AG04450 (cell line): ENCODE data around the gene PDE10A. TPM values are rescaled to one million over a fixed set of nuclear protein-coding genes. Genes with fewer than 3 reads are reported as not detected.

Experiments used
- CTCF ChIA-PET: fragments of 300-600, 350-600 bp; formaldehyde crosslinking; extraction: SDS; loops from one replicate; lab custom pipeline; 2022; ENCODE audit warnings: antibody characterized with exemption, inconsistent platforms; lab: Charles Lee
- POLR2A ChIA-PET: fragments of 350-600 bp; formaldehyde crosslinking; extraction: SDS; loops from one replicate; lab custom pipeline; 2021; ENCODE audit warnings: antibody characterized with exemption, inconsistent platforms; lab: Yijun Ruan, JAX
- DNase-seq: peaks from one replicate; pipeline ENCODE4 v3.0.0-alpha.2; 2011; ENCODE audit warnings: low read depth, low spot score
- H3K27ac ChIP-seq: one replicate; pipeline ENCODE4 v1.5.1; 2012; ENCODE audit warnings: low read depth, low read length, control low read depth
- H3K27me3 ChIP-seq: one replicate; pipeline ENCODE4 v1.6.0; 2012; ENCODE audit warnings: low read length; ENCODE audit not compliant: control insufficient read depth, insufficient read depth
- H3K4me3 ChIP-seq: 2 replicates; pipeline ENCODE4 v1.5.1; 2011; ENCODE audit warnings: mild to moderate bottlenecking, low read depth, low read length, control low read depth
- H3K9me3 ChIP-seq: 2 replicates; pipeline ENCODE4 v1.5.1; 2012; ENCODE audit warnings: low read length; ENCODE audit not compliant: control insufficient read depth, insufficient read depth
- polyA plus RNA-seq: library from polyadenylated mRNA; depleted of rRNA; stranded (reverse); fragments of >200 nt; gene quantifications from 2 replicates; pipeline ENCODE4 v1.2.3, GENCODE V29; 2011
- TF ChIP-seq, protein P1 (sequence below): IDR thresholded peaks from 2 replicates; pipeline ENCODE4 v1.5.1; 2011; ENCODE audit warnings: low read depth, low read length, control low read depth, inconsistent platforms

The PDE10A gene
- polyA plus RNA-seq, 1 experiment: 7.8 TPM

DNA sequence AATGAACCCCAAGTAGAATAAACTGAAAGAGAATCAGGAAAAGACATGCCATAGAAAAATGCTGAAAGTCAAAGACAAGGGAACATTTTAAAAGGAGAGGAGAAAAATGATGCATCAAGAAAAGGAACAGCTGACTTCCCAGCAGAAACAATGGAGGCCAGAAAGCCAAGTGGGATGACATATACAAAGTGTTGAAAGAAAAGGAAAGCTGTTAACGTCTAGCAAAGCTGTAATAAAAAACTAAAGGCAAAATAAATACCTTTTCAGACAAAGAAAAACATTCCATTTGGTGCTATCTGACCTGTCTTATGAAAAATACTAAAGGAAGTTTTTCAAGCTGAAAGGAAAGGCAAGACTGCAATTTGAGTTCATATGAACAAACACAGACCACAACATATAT, 34.1 kb upstream of the PDE10A start:
- H3K4me3 ChIP-seq: no peak overlapping the region
- no peaks in the 10 kb centered on the region for H3K27me3 ChIP-seq
- DNase-seq: no peak
- CTCF ChIA-PET: no interaction called here
- POLR2A ChIA-PET: no interaction called here
- no peak overlapping the region for H3K27ac ChIP-seq
- TF ChIP-seq, protein P1, sequence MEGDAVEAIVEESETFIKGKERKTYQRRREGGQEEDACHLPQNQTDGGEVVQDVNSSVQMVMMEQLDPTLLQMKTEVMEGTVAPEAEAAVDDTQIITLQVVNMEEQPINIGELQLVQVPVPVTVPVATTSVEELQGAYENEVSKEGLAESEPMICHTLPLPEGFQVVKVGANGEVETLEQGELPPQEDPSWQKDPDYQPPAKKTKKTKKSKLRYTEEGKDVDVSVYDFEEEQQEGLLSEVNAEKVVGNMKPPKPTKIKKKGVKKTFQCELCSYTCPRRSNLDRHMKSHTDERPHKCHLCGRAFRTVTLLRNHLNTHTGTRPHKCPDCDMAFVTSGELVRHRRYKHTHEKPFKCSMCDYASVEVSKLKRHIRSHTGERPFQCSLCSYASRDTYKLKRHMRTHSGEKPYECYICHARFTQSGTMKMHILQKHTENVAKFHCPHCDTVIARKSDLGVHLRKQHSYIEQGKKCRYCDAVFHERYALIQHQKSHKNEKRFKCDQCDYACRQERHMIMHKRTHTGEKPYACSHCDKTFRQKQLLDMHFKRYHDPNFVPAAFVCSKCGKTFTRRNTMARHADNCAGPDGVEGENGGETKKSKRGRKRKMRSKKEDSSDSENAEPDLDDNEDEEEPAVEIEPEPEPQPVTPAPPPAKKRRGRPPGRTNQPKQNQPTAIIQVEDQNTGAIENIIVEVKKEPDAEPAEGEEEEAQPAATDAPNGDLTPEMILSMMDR: no peak
- H3K9me3 ChIP-seq: peaks cover 4% of the 10 kb centered on the region; the same call in 1 of the 2 replicates

DNA sequence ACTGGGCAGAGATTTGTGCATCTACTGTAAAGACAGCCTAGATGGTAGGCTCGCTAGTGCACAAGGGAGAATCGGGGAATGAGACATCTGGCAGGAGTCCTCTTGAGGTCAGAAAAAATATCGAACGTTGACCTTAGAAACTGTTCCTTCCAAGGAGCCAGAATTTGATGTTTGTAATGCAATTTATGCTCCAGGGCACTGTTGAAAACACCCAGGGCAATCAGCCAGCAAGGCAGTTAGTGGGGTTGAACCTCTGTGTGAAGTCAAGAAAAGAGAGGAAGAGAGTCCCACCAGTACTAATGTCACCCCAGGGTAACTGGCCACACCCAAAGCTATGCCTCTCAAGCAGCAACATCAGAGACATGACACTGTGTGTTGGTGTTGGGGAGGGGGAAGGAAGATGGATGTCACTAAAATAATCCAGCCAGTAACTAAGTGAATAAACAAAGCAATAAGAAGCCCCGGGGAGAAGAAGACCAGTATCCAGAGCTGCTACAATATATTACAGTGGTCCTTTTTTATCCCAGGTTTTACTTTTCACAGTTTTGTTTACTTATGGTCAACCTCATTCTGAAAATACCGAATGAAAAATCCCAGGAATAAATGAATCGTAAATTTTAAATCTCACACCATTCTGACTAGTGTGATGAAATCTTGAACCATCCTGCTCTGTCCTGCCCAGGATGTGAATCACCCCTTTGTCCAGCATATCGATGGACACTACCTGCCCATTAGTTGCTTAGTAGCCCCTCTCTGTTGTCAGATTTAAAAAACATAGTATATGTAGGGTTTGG, 32.9 kb upstream of the PDE10A start:
- no peak for DNase-seq
- no peaks in the 10 kb centered on the region for H3K27me3 ChIP-seq
- H3K9me3 ChIP-seq: peaks cover 4% of the 10 kb centered on the region; the same call in 1 of the 2 replicates
- POLR2A ChIA-PET: no interaction called here
- CTCF ChIA-PET: no interaction called here
- H3K27ac ChIP-seq: no peak overlapping the region
- TF ChIP-seq, protein P1: no peak
- H3K4me3 ChIP-seq: no peak overlapping the region

DNA sequence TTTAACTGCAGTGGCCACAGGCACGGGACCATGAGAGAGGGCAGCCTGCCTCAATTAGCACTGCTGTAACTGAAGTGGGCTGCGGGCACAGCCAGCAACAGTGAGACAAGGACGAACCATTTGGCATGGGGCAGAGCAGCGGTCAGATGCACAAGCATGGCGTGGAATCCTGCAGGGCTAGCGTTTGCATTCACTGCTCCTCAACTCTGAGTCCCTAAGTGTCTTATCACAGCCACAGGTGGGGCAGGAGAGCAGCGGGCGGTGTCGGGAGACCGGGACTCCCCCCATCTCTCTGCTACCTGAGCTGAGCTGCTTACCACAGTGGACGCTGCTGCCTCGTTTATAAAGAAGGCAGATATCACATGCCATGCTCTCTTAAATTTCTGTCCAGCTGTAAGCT, 31.3 kb upstream of the PDE10A start:
- Histone ChIP-seq H3K9me3 (peaks cover 4% of the 10 kb centered on the region), H3K27ac (no peak overlapping the region), H3K27me3 (no peaks in the 10 kb centered on the region), H3K4me3 (no peak overlapping the region)
- ChIA-PET POLR2A (no interaction called here), CTCF (no interaction called here)
- no peak for DNase-seq
- TF ChIP-seq, protein P1: no peak

DNA sequence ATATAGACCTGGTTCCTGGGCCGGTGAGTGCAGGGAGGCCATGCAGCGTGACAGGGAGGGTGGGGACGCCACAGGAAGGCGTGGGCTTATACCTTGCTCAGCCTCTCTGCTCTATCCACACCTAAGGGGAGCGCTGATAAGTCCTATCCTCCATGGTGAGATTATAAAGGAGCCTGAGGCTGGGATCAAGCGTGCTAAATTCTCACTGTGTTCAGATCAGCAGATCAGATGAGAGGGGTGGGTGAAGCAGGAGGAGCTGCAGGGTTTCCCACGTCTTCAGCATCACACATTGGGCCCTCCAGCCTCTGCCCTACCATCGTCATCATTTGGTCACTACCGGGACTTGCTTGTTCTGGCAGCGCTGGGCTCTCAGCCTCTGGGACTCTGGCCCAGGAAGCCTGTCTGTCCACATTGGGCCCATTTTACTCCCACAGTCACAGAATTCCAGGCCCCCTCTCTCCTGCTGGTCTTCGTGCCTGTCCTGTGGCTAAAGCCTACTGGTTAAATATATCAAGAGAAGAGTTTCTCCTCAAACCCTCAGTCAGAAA, 29.1 kb upstream of the PDE10A start:
- ChIA-PET POLR2A (no interaction called here), CTCF (no interaction called here)
- Histone ChIP-seq H3K27ac (no peak overlapping the region), H3K9me3 (peaks cover 4% of the 10 kb centered on the region), H3K27me3 (no peaks in the 10 kb centered on the region), H3K4me3 (no peak overlapping the region)
- no peak for DNase-seq
- TF ChIP-seq, protein P1: no peak

DNA sequence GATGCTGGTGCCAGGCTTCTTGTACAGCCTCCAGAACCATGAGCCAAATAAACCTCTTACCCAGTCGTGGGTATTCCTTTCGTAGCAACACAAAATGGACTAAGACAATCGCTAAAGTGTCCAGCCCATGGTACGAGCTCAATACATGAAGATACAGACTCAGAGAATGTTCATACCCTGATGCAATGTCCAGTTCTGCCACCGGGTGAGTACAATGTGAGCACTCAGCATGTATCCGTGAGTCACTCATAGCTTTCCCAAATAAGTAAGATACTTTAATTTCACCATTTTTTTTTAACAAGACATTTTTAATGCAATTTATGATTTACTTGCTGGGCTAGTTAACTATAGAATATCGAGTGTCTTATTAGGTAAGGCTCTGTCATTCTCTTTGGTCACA, 26.7 kb upstream of the PDE10A start:
- CTCF ChIA-PET: interaction anchor here (1.1 kb wide), 1 partner anchor 16 kb away, joined by 3 read pairs; no protein-coding TSS in a partner anchor
- POLR2A ChIA-PET: no interaction called here

More for the DNA sequence above, 26.7 kb upstream of the PDE10A start:
- no peak for DNase-seq
- Histone ChIP-seq H3K27me3 (no peaks in the 10 kb centered on the region), H3K27ac (no peak overlapping the region), H3K4me3 (no peak overlapping the region), H3K9me3 (peaks cover 7% of the 10 kb centered on the region)
- TF ChIP-seq, protein P1: no peak
